SH-SY5Y (cell line): ENCODE measurements around the gene EXOC1.

ENCODE experiments used
- GATA2 ChIP-seq: IDR thresholded peaks from 2 replicates; pipeline ENCODE4 v1.6.1; 2011; ENCODE audit warnings: mild to moderate bottlenecking, low read depth, low read length
- GATA3 ChIP-seq: IDR thresholded peaks from 2 replicates; pipeline ENCODE4 v1.6.1; 2011; ENCODE audit warnings: low read depth, mild to moderate bottlenecking, low read length, moderate library complexity

DNA sequence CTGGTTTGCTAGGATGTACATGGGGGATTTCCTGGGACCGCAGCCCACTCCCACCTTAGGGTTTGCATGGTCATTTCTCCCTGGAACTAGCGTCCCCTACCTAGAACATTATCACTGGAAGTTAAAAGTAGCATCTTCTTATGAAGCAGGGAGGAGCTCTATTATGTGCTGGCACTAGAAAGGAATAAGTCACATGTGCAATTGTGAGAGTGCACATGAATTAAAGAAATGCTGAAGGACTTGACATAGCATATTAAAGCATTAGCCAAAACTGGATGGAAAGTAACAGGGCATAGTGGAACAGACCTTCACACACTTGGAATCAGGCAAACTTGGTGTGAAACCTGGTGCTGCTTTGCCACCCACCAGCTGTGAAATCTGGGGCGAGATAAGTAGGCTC, 31.1 kb upstream of the EXOC1 start:
- TF ChIP-seq GATA3 (no peak), GATA2 (no peak)
